GM18499 (cell line): ENCODE results near the gene ARHGEF5.
A peak's percentile ranks its signal among the peaks of the same experiment; 100 is the strongest.
"Not testable (repeated sequence)": the region's sequence is repeated elsewhere in the genome, so short reads cannot be mapped to it uniquely, and the experiment has no call there.

Experiments
- ATAC-seq: cut with Tn5 transposase; IDR thresholded peaks from one replicate; pipeline ENCODE4 v1.9.1; 2021; ENCODE audit warnings: moderate number of reproducible peaks; ENCODE audit not compliant: insufficient read depth, unreplicated experiment

The ARHGEF5 gene

GRCh38 chr7:144355176-144355822, at the start of gene ARHGEF5:
ARHGEF5 (plus strand) TSS chr7:144355402; CDS start chr7:144362670, 7,268 bp downstream.
- ATAC-seq, result peak; percentile 45

- ATAC-seq, result not testable (repeated sequence)
These were observed 45.5 kb upstream of the ARHGEF5 start for GRCh38 chr7:144309702-144310101.

- not testable (repeated sequence) for ATAC-seq
These were observed 44.0 kb upstream of the ARHGEF5 start for GRCh38 chr7:144311218-144311617.

- ATAC-seq, result not testable (repeated sequence)
These were observed 43.2 kb upstream of the ARHGEF5 start, which contains the start of gene OR2A1 for GRCh38 chr7:144311872-144312469. OR2A1 (plus strand) TSS chr7:144312419; CDS start chr7:144318125, 5,706 bp downstream.

GRCh38 chr7:144317537-144317936, 37.7 kb upstream of the ARHGEF5 start:
- not testable (repeated sequence) for ATAC-seq

GRCh38 chr7:144319547-144319946, 35.7 kb upstream of the ARHGEF5 start:
- not testable (repeated sequence) for ATAC-seq

- ATAC-seq, result not testable (repeated sequence)
These were observed 33.5 kb upstream of the ARHGEF5 start for GRCh38 chr7:144321677-144322206.

- ATAC-seq, result not testable (repeated sequence)
These were observed 31.8 kb upstream of the ARHGEF5 start for GRCh38 chr7:144323359-144323758.

- ATAC-seq, result not testable (repeated sequence)
These were observed 29.3 kb upstream of the ARHGEF5 start for GRCh38 chr7:144325868-144326267.

GRCh38 chr7:144330044-144330443, 25.2 kb upstream of the ARHGEF5 start:
- not testable (repeated sequence) for ATAC-seq

- ATAC-seq, result not testable (repeated sequence)
These were observed 23.8 kb upstream of the ARHGEF5 start for GRCh38 chr7:144331221-144331995.

GRCh38 chr7:144331996-144332288, 23.3 kb upstream of the ARHGEF5 start:
- ATAC-seq, result not testable (repeated sequence)

- ATAC-seq, result peak; percentile 34
These were observed 6.6 kb upstream of the ARHGEF5 start for GRCh38 chr7:144348625-144349024.

GRCh38 chr7:144351667-144352066, 3.5 kb upstream of the ARHGEF5 start:
- not testable (repeated sequence) for ATAC-seq

GRCh38 chr7:144356185-144356584, 983 bp downstream of the ARHGEF5 start:
- not testable (repeated sequence) for ATAC-seq

GRCh38 chr7:144356860-144357259, 1.7 kb downstream of the ARHGEF5 start:
- not testable (repeated sequence) for ATAC-seq

GRCh38 chr7:144362061-144362460, 6.9 kb downstream of the ARHGEF5 start:
- not testable (repeated sequence) for ATAC-seq

- not testable (repeated sequence) for ATAC-seq
These were observed 10.3 kb downstream of the ARHGEF5 start for GRCh38 chr7:144365523-144365922.

GRCh38 chr7:144367250-144367649, 12.0 kb downstream of the ARHGEF5 start:
- ATAC-seq, result not testable (repeated sequence)

GRCh38 chr7:144369221-144369620, 14.0 kb downstream of the ARHGEF5 start:
- not testable (repeated sequence) for ATAC-seq

GRCh38 chr7:144378651-144379050, 23.4 kb downstream of the ARHGEF5 start:
- no peak for ATAC-seq
